ENCODE data around the gene GCH1. TPM values are rescaled to one million over a fixed set of nuclear protein-coding genes. Genes with fewer than 3 reads are reported as not detected.

GCH1 gene
- total RNA-seq, 4 donors from 2014 or later, result 6.9 to 13.2 (median 8.1) TPM

DNA sequence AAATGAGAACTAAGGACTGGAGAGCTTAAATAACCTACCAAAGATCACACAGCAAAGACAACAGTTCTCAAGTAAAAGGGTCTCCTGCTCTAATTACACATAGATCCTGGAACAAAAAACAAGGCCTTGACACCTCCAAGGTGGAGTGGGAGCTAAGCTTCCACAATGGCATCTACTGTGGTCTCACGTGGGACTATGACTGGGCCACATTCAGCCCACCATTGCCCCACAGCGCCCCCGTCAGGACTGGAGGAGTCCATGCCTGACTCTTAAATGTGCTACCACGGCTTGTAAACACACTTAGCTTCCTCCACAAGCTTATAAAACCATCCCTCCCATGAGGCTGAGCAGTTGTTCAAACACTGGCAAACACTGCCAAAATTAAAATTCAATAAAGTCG lies 88.5 kb downstream of the GCH1 start:
- no peaks in the 10 kb centered on the region for H3K27me3 ChIP-seq
- H3K4me3 ChIP-seq, result no peak overlapping the region
- WGBS, 2 donors, result 65 to 67% methylated on average over 5 of the region's 5 CpGs
- TF ChIP-seq EP300 (IDR thresholded peaks at IDR 0.05), result no peak
- TF ChIP-seq, protein P1, sequence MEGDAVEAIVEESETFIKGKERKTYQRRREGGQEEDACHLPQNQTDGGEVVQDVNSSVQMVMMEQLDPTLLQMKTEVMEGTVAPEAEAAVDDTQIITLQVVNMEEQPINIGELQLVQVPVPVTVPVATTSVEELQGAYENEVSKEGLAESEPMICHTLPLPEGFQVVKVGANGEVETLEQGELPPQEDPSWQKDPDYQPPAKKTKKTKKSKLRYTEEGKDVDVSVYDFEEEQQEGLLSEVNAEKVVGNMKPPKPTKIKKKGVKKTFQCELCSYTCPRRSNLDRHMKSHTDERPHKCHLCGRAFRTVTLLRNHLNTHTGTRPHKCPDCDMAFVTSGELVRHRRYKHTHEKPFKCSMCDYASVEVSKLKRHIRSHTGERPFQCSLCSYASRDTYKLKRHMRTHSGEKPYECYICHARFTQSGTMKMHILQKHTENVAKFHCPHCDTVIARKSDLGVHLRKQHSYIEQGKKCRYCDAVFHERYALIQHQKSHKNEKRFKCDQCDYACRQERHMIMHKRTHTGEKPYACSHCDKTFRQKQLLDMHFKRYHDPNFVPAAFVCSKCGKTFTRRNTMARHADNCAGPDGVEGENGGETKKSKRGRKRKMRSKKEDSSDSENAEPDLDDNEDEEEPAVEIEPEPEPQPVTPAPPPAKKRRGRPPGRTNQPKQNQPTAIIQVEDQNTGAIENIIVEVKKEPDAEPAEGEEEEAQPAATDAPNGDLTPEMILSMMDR (IDR thresholded peaks at IDR 0.05), result no peak
- TF ChIP-seq POLR2A (IDR thresholded peaks at IDR 0.05), result no peak
- no peaks in the 10 kb centered on the region for H3K9me3 ChIP-seq
- no peak overlapping the region for H3K27ac ChIP-seq
- peaks cover 0 to 5% (median 0%) of the 10 kb centered on the region in 4 donors for H3K4me1 ChIP-seq
- no peak for DNase-seq (ENCODE audit: low spot score in 2 of 2)
- no peaks in the 10 kb centered on the region for H3K36me3 ChIP-seq

DNA sequence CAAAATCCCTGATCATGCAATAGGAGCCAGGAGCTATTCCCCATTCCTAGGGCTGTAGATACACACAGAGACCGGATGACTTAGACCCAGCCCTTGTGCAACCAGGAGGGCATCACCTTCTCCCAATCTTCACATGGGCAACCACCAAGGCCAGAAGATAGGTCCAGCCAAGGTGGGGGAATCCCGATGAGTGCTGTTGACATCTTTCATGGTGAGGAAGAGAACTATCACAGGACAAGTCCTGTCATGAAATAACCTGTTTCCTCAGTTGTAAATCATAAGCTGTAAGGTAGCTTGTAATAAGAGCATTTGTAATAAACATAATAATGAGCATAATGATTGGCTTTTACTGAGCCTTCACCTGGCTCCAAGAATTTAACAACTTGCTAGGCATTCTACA lies 89.5 kb downstream of the GCH1 start:
- DNase-seq (ENCODE audit: low spot score in 2 of 2), result no peak
- no peaks in the 10 kb centered on the region for H3K9me3 ChIP-seq

DNA sequence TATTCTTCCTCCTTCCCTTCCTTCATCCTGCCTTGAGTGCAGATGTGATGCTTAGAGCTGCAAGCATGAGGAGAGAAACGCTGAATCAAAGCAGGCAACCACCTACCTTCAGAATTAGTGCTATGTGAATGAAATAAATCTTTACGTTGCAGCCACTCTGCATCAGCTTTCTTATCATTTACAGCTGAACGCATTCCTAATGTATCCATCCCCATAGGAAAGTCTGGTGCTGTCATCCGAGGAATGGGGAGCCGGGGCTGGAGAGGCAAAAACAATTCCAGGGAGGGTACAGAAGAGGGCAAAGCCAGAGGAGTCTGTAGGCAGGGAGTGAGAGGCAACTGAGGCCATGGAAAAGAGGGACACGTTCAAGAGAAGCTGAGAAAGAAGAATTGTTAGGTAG lies 90.0 kb downstream of the GCH1 start:
- H3K4me1 ChIP-seq, result no peaks in the 10 kb centered on the region
- 83 to 85% methylated on average over 6 of the region's 6 CpGs for WGBS, 2 donors
- H3K4me3 ChIP-seq, result no peak overlapping the region
- TF ChIP-seq POLR2A (IDR thresholded peaks at IDR 0.05), result no peak
- no peak for TF ChIP-seq EP300 (IDR thresholded peaks at IDR 0.05)
- TF ChIP-seq, protein P1 (IDR thresholded peaks at IDR 0.05), result no peak
- no peak for DNase-seq (ENCODE audit: low spot score in 2 of 2)
- no peak overlapping the region for H3K27ac ChIP-seq
- H3K27me3 ChIP-seq, result no peaks in the 10 kb centered on the region
- H3K9me3 ChIP-seq, result no peaks in the 10 kb centered on the region
- no peaks in the 10 kb centered on the region for H3K36me3 ChIP-seq

More for the DNA sequence above, 89.5 kb downstream of the GCH1 start:
- 93 to 100% methylated on average over 2 of the region's 2 CpGs for WGBS, 2 donors
- TF ChIP-seq, protein P1 (IDR thresholded peaks at IDR 0.05), result no peak
- TF ChIP-seq POLR2A (IDR thresholded peaks at IDR 0.05), result no peak
- TF ChIP-seq EP300 (IDR thresholded peaks at IDR 0.05), result no peak
- Histone ChIP-seq H3K4me3 (no peak overlapping the region), H3K27ac (no peak overlapping the region), H3K27me3 (no peaks in the 10 kb centered on the region), H3K36me3 (no peaks in the 10 kb centered on the region), H3K4me1 (no peaks in the 10 kb centered on the region)

DNA sequence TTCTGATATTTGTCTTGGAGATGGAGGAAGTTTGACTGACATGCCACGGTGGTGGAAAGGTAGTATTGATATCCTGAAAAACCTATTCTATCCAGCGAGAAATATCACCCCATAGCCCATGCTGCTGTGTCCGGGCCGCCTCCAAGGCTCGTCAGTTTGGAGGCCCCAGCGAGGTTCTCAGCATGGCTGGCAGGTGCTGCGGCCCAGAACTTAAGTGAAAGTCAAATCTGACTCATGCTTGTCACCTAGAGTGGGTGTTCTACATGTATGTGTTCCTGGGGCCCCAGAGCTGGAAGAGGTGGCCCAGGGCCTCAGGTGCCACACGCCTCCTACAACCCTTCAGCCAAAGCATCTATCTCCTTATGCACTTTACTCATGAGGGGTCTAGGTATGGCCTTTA lies 92.9 kb downstream of the GCH1 start:
- 93 to 96% methylated on average over 8 of the region's 8 CpGs for WGBS, 2 donors
- H3K9me3 ChIP-seq, result no peaks in the 10 kb centered on the region
- H3K36me3 ChIP-seq, result no peaks in the 10 kb centered on the region
- H3K4me1 ChIP-seq, result peaks cover 0 to 13% (median 0%) of the 10 kb centered on the region in 4 donors
- H3K27ac ChIP-seq, result no peak overlapping the region
- H3K27me3 ChIP-seq, result no peaks in the 10 kb centered on the region
- no peak overlapping the region for H3K4me3 ChIP-seq
- DNase-seq (ENCODE audit: low spot score in 2 of 2), result no peak
- TF ChIP-seq POLR2A (IDR thresholded peaks at IDR 0.05), result no peak
- no peak for TF ChIP-seq EP300 (IDR thresholded peaks at IDR 0.05)
- TF ChIP-seq, protein P1 (IDR thresholded peaks at IDR 0.05), result no peak

DNA sequence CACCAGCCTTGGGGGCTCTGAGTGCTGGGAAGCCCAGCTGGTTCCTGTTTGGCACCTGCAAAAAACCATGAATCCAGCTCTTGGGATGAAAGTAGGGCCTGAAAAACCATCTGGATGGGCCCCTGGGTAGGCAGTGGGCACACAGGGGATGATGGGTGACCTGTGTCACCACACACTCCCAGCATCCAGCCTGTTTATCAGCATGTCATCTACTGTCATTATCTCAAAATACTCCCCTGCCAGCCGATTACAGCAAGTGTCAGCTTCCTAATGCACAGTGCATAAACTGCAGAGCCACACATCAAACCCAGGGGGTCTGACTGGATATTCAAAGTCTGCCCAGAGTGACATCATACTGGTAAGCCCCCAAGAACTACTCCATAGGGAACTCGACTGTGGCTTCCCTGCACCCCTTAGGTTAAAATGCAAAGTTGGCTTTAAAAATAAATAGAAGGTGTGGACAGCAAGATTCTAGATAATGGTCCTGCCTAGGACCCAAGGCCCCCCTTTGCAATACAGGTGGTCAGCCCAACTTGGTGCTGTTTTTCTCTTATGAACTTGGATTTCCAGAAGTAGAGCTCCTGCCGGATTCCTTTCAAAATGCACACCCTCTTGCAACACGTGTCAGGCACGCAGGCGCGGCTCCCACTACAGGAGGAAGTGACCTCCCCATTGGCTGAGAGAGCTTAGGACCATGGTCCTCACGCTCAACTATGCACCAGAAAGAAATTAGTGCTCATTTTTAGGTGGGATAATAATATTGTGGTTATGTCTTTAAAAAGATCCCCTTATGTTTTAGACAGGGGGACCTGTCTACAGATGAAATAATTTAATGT lies 94.1 kb downstream of the GCH1 start:
- H3K4me1 ChIP-seq, result peaks cover 0 to 13% (median 0%) of the 10 kb centered on the region in 4 donors
- no peak for DNase-seq (ENCODE audit: low spot score in 2 of 2)
- no peak overlapping the region for H3K27ac ChIP-seq
- no peaks in the 10 kb centered on the region for H3K36me3 ChIP-seq
- WGBS, 2 donors, result 76 to 80% methylated on average over 8 of the region's 8 CpGs
- no peaks in the 10 kb centered on the region for H3K9me3 ChIP-seq
- no peak overlapping the region for H3K4me3 ChIP-seq
- TF ChIP-seq EP300 (IDR thresholded peaks at IDR 0.05) (no peak), POLR2A (IDR thresholded peaks at IDR 0.05) (no peak)
- TF ChIP-seq, protein P1 (IDR thresholded peaks at IDR 0.05), result no peak
- no peaks in the 10 kb centered on the region for H3K27me3 ChIP-seq

All from tibial nerve (tissue), 4 donors.